BLaER1 treated with 17β-estradiol and CSF1 and Interleukin-3, amounts not matched to agents 10 nM and 100 nM (cell line): ENCODE data around the gene SRPK2.

Source experiments
- H3K27ac ChIP-seq, 11 experiments: shearing (Covaris generic); formaldehyde crosslinking; 2 replicates each; pipeline ENCODE4 v1.8.1; 2022
- H3K27me3 ChIP-seq, 11 experiments: shearing (Covaris generic); formaldehyde crosslinking; 2 replicates each; pipeline ENCODE4 v1.8.1; 2022
- H3K36me3 ChIP-seq, 11 experiments: shearing (Covaris generic); formaldehyde crosslinking; 2 replicates each; pipeline ENCODE4 v1.8.1; 2022
- H3K4me1 ChIP-seq, 10 experiments: shearing (Covaris generic); formaldehyde crosslinking; 2 replicates each; pipeline ENCODE4 v1.8.1; 2022
- H3K4me2 ChIP-seq, 11 experiments: shearing (Covaris generic); formaldehyde crosslinking; 2 replicates each; pipeline ENCODE4 v1.8.1; 2022
- H3K4me3 ChIP-seq, 10 experiments: shearing (Covaris generic); formaldehyde crosslinking; 2 replicates each; pipeline ENCODE4 v1.8.1; 2022
- H3K9ac ChIP-seq, 11 experiments: shearing (Covaris generic); formaldehyde crosslinking; 2 replicates each; pipeline ENCODE4 v1.8.1; 2022
- H3K9me3 ChIP-seq, 11 experiments: shearing (Covaris generic); formaldehyde crosslinking; replicated peaks in 1 of 11; 2 replicates each; pipeline ENCODE4 v1.8.1; 2022
- H4K20me1 ChIP-seq, 11 experiments: shearing (Covaris generic); formaldehyde crosslinking; 2 replicates each; pipeline ENCODE4 v1.8.1; 2022
- Cebpa-rat ChIP-seq, 11 experiments: shearing (Covaris generic); IDR thresholded peaks; 2 replicates each; pipeline ENCODE4 v1.8.1; 2022

Gene SRPK2

DNA sequence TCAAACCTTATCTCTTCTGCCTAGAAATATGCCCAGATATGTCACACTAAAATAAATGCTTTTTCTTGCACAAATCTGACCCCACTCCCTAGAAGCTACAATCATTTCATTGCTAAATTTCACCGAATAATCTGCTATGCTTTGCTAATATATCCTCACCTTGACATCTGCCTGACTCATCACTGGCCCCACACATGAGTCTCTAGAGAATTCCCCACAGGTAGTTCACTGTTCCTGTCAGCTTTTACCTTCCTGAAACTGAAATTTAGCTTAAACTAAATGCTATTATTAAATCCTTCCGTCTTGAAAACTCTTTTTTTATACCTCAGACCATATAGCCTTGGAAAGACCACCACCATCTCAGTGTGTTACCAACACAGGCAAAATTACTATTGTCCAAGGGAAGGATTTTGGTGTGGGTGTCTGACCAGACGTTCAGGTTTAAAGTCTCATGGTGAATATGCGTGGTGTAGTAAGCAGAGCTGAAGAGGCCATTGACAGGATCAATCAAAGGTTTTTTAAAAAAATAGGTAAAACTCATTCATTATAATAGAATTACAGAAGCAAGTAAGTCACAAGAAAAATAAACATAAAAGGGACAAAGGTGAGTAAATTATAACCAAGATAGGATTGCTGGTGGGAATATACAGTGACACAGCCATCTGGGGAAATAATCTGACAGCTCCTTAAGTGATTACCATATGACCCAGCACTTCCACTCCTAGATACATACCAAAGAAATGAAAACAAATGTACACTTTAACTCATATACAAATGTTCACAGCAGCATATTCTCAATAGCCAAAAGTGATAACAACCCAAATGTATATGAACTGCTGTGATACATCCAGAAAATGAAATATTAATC is 201.2 kb downstream of the SRPK2 start:
- H3K27me3 ChIP-seq = no peaks in the 10 kb centered on the region
- no peak for TF ChIP-seq Cebpa-rat (IDR thresholded peaks at IDR 0.05)
- H3K27ac ChIP-seq = no peak overlapping the region
- H3K9me3 ChIP-seq = no peaks in the 10 kb centered on the region
- H3K4me2 ChIP-seq = no peak overlapping the region
- H3K9ac ChIP-seq = no peak overlapping the region
- peaks cover 0 to 17% (median 0%) of the 10 kb centered on the region in 10 experiments; a peak in 7 of 20 replicates for H3K4me1 ChIP-seq
- peaks cover 0 to 18% (median 0%) of the 10 kb centered on the region in 11 experiments; a peak in 4 of 22 replicates for H3K36me3 ChIP-seq
- H4K20me1 ChIP-seq = peaks cover 0 to 23% (median 0%) of the 10 kb centered on the region in 11 experiments; a peak in 5 of 22 replicates
- H3K4me3 ChIP-seq = no peak overlapping the region

- Histone ChIP-seq H3K27ac (no peak overlapping the region), H4K20me1 (peaks cover 0 to 14% (median 0%) of the 10 kb centered on the region in 11 experiments; a peak in 5 of 22 replicates), H3K4me2 (no peak overlapping the region), H3K9ac (no peak overlapping the region), H3K27me3 (no peaks in the 10 kb centered on the region), H3K4me3 (no peak overlapping the region), H3K9me3 (peaks cover 4 to 12% (median 9%) of the 10 kb centered on the region in 11 experiments), H3K4me1 (no peaks in the 10 kb centered on the region), H3K36me3 (peaks cover 0 to 20% (median 5%) of the 10 kb centered on the region in 11 experiments; a peak in 11 of 22 replicates)
- no peak for TF ChIP-seq Cebpa-rat (IDR thresholded peaks at IDR 0.05)
Observed at GRCh38 chr7:105185290-105186010, 203.3 kb downstream of the SRPK2 start.

DNA sequence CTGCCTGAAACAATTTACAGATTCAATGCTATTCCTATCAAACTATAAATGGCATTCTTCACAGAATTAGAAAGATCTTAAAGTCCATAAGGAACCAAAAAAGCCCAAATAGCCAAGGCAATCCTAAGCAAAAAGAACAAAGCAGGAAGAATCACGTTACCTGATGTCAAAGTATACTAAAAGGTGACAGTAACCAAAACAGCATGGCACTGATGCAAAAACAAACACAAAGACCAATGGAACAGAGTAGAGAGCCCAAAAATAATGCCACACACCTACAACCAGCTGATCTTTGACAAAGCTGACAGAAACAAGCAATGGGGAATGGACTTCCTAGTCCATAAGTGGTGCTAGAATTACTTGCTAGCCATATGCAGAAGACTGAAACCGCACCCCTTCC is 208.7 kb downstream of the SRPK2 start:
- Histone ChIP-seq H3K4me1 (no peaks in the 10 kb centered on the region), H4K20me1 (peaks cover 0 to 30% (median under 1%) of the 10 kb centered on the region in 11 experiments; a peak in 7 of 22 replicates), H3K27ac (no peak overlapping the region), H3K36me3 (peaks cover 0 to 11% (median 7%) of the 10 kb centered on the region in 11 experiments; a peak in 9 of 22 replicates), H3K9me3 (peaks cover 11 to 20% (median 17%) of the 10 kb centered on the region in 11 experiments), H3K27me3 (no peaks in the 10 kb centered on the region), H3K4me2 (no peak overlapping the region), H3K4me3 (no peak overlapping the region), H3K9ac (no peak overlapping the region)
- no peak for TF ChIP-seq Cebpa-rat (IDR thresholded peaks at IDR 0.05)

DNA sequence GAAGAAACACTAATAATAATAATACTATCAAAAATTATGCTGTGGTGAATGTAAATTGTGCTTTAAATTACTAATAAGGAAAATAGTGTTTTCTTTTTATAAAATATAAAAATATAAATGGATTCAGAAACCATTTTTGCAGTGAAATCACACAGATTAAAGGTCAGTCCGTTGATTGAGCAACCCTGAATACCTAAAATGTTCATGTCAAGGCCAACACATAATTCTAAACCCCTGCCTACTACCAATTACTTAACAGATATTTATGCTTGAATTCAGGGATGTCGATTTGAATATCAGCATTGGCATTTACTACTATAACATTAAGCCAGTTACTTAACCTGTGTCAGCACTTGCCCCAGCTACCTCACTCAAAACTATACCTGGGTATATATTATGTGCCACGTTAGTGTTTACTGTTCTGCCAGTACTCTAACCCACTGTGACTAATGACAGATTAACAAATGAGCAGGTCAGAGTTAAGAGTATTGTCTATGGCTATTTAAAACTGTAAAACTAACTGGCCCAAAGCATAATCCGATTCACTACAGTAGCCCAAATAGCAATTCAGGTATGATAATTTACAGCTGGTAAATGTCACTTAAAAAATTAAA is 209.7 kb downstream of the SRPK2 start:
- TF ChIP-seq Cebpa-rat (IDR thresholded peaks at IDR 0.05) = no peak
- Histone ChIP-seq H3K36me3 (peaks cover 0 to 11% (median 7%) of the 10 kb centered on the region in 11 experiments; a peak in 9 of 22 replicates), H3K9me3 (peaks cover 11 to 20% (median 17%) of the 10 kb centered on the region in 11 experiments), H3K9ac (no peak overlapping the region), H4K20me1 (peaks cover 0 to 30% (median 4%) of the 10 kb centered on the region in 11 experiments; a peak in 7 of 22 replicates), H3K4me1 (no peaks in the 10 kb centered on the region; a peak in 1 of 20 replicates), H3K27ac (no peak overlapping the region), H3K4me3 (no peak overlapping the region), H3K27me3 (no peaks in the 10 kb centered on the region), H3K4me2 (no peak overlapping the region)

DNA sequence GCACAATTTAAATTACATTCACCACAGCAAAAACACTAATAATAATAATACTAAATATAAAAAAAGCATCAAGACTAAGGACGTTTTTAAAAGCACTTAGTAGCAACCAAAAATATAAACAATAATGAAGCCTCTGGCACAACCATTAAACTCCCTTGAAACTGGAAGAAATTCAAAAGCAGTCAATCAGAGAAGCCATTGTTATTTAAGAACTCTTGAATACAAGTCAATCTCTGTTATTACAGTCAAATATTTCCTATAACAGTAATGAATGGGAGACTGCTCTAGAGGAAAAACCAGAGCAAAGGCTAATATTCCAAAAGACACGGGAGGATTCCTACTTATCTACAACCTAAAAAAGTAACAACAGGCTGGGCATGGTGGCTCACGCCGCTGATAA is 210.5 kb downstream of the SRPK2 start:
- H3K9me3 ChIP-seq = peaks cover 11 to 20% (median 17%) of the 10 kb centered on the region in 11 experiments
- no peak for TF ChIP-seq Cebpa-rat (IDR thresholded peaks at IDR 0.05)
- no peak overlapping the region for H3K27ac ChIP-seq
- H3K36me3 ChIP-seq = peaks cover 0 to 11% (median 7%) of the 10 kb centered on the region in 11 experiments; a peak in 9 of 22 replicates
- no peak overlapping the region for H3K4me2 ChIP-seq
- peaks cover 0 to 4% (median 0%) of the 10 kb centered on the region in 10 experiments; a peak in 5 of 20 replicates for H3K4me1 ChIP-seq
- H3K9ac ChIP-seq = no peak overlapping the region
- H3K4me3 ChIP-seq = no peak overlapping the region
- peaks cover 0 to 38% (median 4%) of the 10 kb centered on the region in 11 experiments; a peak in 7 of 22 replicates for H4K20me1 ChIP-seq
- H3K27me3 ChIP-seq = no peaks in the 10 kb centered on the region

- TF ChIP-seq Cebpa-rat (IDR thresholded peaks at IDR 0.05) = no peak
- H3K4me2 ChIP-seq = no peak overlapping the region
- H3K9me3 ChIP-seq = peaks cover 11 to 20% (median 17%) of the 10 kb centered on the region in 11 experiments
- H3K4me1 ChIP-seq = peaks cover 0 to 8% (median 0%) of the 10 kb centered on the region in 10 experiments; a peak in 5 of 20 replicates
- peaks cover 0 to 11% (median 7%) of the 10 kb centered on the region in 11 experiments; a peak in 9 of 22 replicates for H3K36me3 ChIP-seq
- no peak overlapping the region for H3K27ac ChIP-seq
- H3K27me3 ChIP-seq = no peaks in the 10 kb centered on the region
- H3K9ac ChIP-seq = no peak overlapping the region
- H3K4me3 ChIP-seq = no peak overlapping the region
- H4K20me1 ChIP-seq = peaks cover 0 to 40% (median 4%) of the 10 kb centered on the region in 11 experiments; a peak in 7 of 22 replicates
Observed at GRCh38 chr7:105177026-105177425, 211.7 kb downstream of the SRPK2 start.

DNA sequence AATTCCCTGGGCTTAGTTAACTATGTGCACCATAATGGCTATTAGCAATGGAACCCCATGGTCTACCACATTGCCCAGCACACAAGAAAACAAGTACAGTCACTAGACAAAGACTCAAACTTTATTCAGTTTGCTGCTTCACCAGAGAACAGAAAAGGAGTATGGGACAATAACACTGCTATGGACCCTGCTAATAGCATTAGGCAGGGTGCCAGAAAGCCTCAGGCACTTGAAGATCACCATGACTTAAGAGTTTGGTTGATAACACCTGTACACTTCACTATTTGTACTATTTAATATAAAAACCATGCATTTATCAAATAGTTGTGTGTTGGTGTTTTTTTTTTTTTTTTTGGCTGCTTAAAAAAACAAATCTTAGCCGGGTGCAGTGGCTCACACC is 215.1 kb downstream of the SRPK2 start:
- Histone ChIP-seq H3K9ac (no peak overlapping the region), H3K4me2 (no peak overlapping the region), H3K27me3 (no peaks in the 10 kb centered on the region)

GRCh38 chr7:105164751-105165150 is 224.0 kb downstream of the SRPK2 start:
- Histone ChIP-seq H4K20me1 (peaks cover 0 to 4% (median 0%) of the 10 kb centered on the region in 11 experiments; a peak in 3 of 22 replicates), H3K4me1 (no peaks in the 10 kb centered on the region), H3K27ac (no peak overlapping the region), H3K9me3 (peaks cover 0 to 13% (median 10%) of the 10 kb centered on the region in 11 experiments; a peak in 17 of 22 replicates), H3K36me3 (peaks cover 70 to 95% (median 78%) of the 10 kb centered on the region in 11 experiments), H3K9ac (no peak overlapping the region), H3K4me2 (no peak overlapping the region), H3K27me3 (no peaks in the 10 kb centered on the region), H3K4me3 (no peak overlapping the region)
- TF ChIP-seq Cebpa-rat (IDR thresholded peaks at IDR 0.05) = no peak

More for the DNA sequence above, 215.1 kb downstream of the SRPK2 start:
- TF ChIP-seq Cebpa-rat (IDR thresholded peaks at IDR 0.05) = no peak
- Histone ChIP-seq H3K27ac (no peak overlapping the region), H4K20me1 (peaks cover 0 to 41% (median 4%) of the 10 kb centered on the region in 11 experiments; a peak in 7 of 22 replicates), H3K4me3 (no peak overlapping the region), H3K36me3 (peaks cover 5 to 14% (median 12%) of the 10 kb centered on the region in 11 experiments; a peak in 20 of 22 replicates), H3K9me3 (peaks cover 0 to 6% (median 0%) of the 10 kb centered on the region in 11 experiments; a peak in 1 of 22 replicates), H3K4me1 (peaks cover 0 to 8% (median 0%) of the 10 kb centered on the region in 10 experiments; a peak in 5 of 20 replicates)
